H9 (cell line): ENCODE data around the gene KRTAP20-4. TPM values are rescaled to one million over a fixed set of nuclear protein-coding genes. Genes with fewer than 3 reads are reported as not detected.

Source experiments
- DNase-seq: peaks from one replicate; pipeline ENCODE4 v3.0.0-alpha.2; 2017
- H2AFZ ChIP-seq: one replicate; pipeline ENCODE4 v1.6.1; 2013; ENCODE audit warnings: mild to moderate bottlenecking, low read length, control low read depth, moderate library complexity
- H2AK5ac ChIP-seq: 2 replicates; pipeline ENCODE4 v1.6.1; 2013; ENCODE audit warnings: low read length, control low read depth, mixed read lengths; ENCODE audit not compliant: insufficient read length
- H2BK120ac ChIP-seq: one replicate; pipeline ENCODE4 v1.6.1; 2013; ENCODE audit warnings: low read depth, mild to moderate bottlenecking, low read length, control low read depth, inconsistent platforms; ENCODE audit not compliant: poor library complexity, severe bottlenecking
- H2BK12ac ChIP-seq: 2 replicates; pipeline ENCODE4 v1.6.1; 2013; ENCODE audit warnings: low read length, control low read depth, mixed read lengths, low read depth; ENCODE audit not compliant: insufficient read length
- H2BK15ac ChIP-seq: 2 replicates; pipeline ENCODE4 v1.6.1; 2013; ENCODE audit warnings: low read depth, low read length, control low read depth
- H2BK20ac ChIP-seq: one replicate; pipeline ENCODE4 v1.6.1; 2013; ENCODE audit warnings: low read depth, mild to moderate bottlenecking, low read length, control low read depth, inconsistent platforms; ENCODE audit not compliant: poor library complexity, severe bottlenecking
- H2BK5ac ChIP-seq: 2 replicates; pipeline ENCODE4 v1.6.1; 2013; ENCODE audit warnings: low read length, control low read depth, mixed read lengths; ENCODE audit not compliant: insufficient read length
- H3K14ac ChIP-seq: 2 replicates; pipeline ENCODE4 v1.6.1; 2013; ENCODE audit warnings: low read length, control low read depth; ENCODE audit not compliant: insufficient read depth
- H3K18ac ChIP-seq: 2 replicates; pipeline ENCODE4 v1.6.1; 2013; ENCODE audit warnings: low read depth, mild to moderate bottlenecking, mixed read lengths, low read length, control low read depth; ENCODE audit not compliant: insufficient read length
- H3K23ac ChIP-seq: 2 replicates; pipeline ENCODE4 v1.6.1; 2013; ENCODE audit warnings: low read length, control low read depth, mixed read lengths, low read depth; ENCODE audit not compliant: insufficient read length
- H3K23me2 ChIP-seq: 2 replicates; pipeline ENCODE4 v1.6.1; 2013; ENCODE audit warnings: low read depth, mild to moderate bottlenecking, mixed read lengths, low read length, control low read depth; ENCODE audit not compliant: insufficient read length, poor library complexity, severe bottlenecking
- H3K27ac ChIP-seq: 2 replicates; pipeline ENCODE4 v1.5.1; 2013; ENCODE audit warnings: low read length, control low read depth, mixed read lengths, low read depth; ENCODE audit not compliant: insufficient read length
- H3K27me3 ChIP-seq: 2 replicates; pipeline ENCODE4 v1.6.1; 2013; ENCODE audit warnings: low read length, control low read depth, inconsistent platforms; ENCODE audit not compliant: insufficient read depth
- H3K4ac ChIP-seq: 2 replicates; pipeline ENCODE4 v1.6.1; 2013; ENCODE audit warnings: low read depth, mild to moderate bottlenecking, control low read depth, inconsistent platforms, low read length, moderate library complexity
- H3K4me1 ChIP-seq: 2 replicates; pipeline ENCODE4 v1.6.1; 2013; ENCODE audit warnings: low read length, control low read depth, inconsistent platforms; ENCODE audit not compliant: insufficient read depth
- H3K4me2 ChIP-seq: 2 replicates; pipeline ENCODE4 v1.6.1; 2013; ENCODE audit warnings: low read length, control low read depth, mixed read lengths; ENCODE audit not compliant: insufficient read length, insufficient read depth
- H3K56ac ChIP-seq: 2 replicates; pipeline ENCODE4 v1.6.1; 2013; ENCODE audit warnings: low read depth, mild to moderate bottlenecking, mixed read lengths, low read length, control low read depth; ENCODE audit not compliant: insufficient read length
- H3K79me1 ChIP-seq: 2 replicates; pipeline ENCODE4 v1.6.1; 2013; ENCODE audit warnings: low read depth, mild to moderate bottlenecking, moderate library complexity, low read length, control low read depth, inconsistent platforms; ENCODE audit not compliant: insufficient read depth, poor library complexity, severe bottlenecking
- H3K79me2 ChIP-seq: 2 replicates; pipeline ENCODE4 v1.6.1; 2013; ENCODE audit warnings: low read length, control low read depth, inconsistent platforms; ENCODE audit not compliant: insufficient read depth
- H3K9ac ChIP-seq: 2 replicates; pipeline ENCODE4 v1.6.1; 2013; ENCODE audit warnings: low read length, control low read depth, mixed read lengths; ENCODE audit not compliant: insufficient read length; ENCODE audit errors: extremely low read depth
- H3K9me3 ChIP-seq: one replicate; pipeline ENCODE4 v1.6.1; 2013; ENCODE audit warnings: low read depth, low read length, inconsistent platforms; ENCODE audit not compliant: control insufficient read depth
- H3T11ph ChIP-seq: one replicate; pipeline ENCODE4 v1.6.1; 2013; ENCODE audit warnings: mild to moderate bottlenecking, low read length, control low read depth, inconsistent platforms
- H4K20me1 ChIP-seq: one replicate; pipeline ENCODE4 v1.6.1; 2013; ENCODE audit not compliant: control insufficient read depth, insufficient read length, insufficient read depth
- H4K5ac ChIP-seq: 2 replicates; pipeline ENCODE4 v1.6.1; 2013; ENCODE audit warnings: low read depth, mild to moderate bottlenecking, mixed read lengths, low read length, control low read depth; ENCODE audit not compliant: insufficient read length
- H4K8ac ChIP-seq: replicated peaks from 2 replicates; pipeline ENCODE4 v1.6.1; 2013; ENCODE audit warnings: low read length, control low read depth, mixed read lengths, low read depth; ENCODE audit not compliant: insufficient read length
- H4K91ac ChIP-seq: 2 replicates; pipeline ENCODE4 v1.6.1; 2013; ENCODE audit warnings: low read depth, mild to moderate bottlenecking, moderate library complexity, mixed read lengths, low read length, control low read depth; ENCODE audit not compliant: insufficient read length
- H3K27ac Mint-ChIP-seq, 3 experiments: 2 replicates in 2 of 3; 3 replicates in 1 of 3; pipeline ENCODE4 v1.8.0; 2020 to 2021; ENCODE audit warnings: mixed read lengths in 3 of 3, mild to moderate bottlenecking in 1 of 3, moderate library complexity in 1 of 3
- H3K27me3 Mint-ChIP-seq: 2 replicates; pipeline ENCODE4 v1.8.0; 2021; ENCODE audit warnings: low read depth, mild to moderate bottlenecking, moderate library complexity, mixed read lengths
- H3K36me3 Mint-ChIP-seq, 3 experiments: 2 replicates in 2 of 3; 3 replicates in 1 of 3; pipeline ENCODE4 v1.8.0; 2020 to 2021; ENCODE audit warnings: low read depth in 3 of 3, mixed read lengths in 3 of 3; ENCODE audit not compliant: insufficient read depth in 1 of 3
- H3K4me1 Mint-ChIP-seq, 2 experiments: 2 replicates each; pipeline ENCODE4 v1.8.0; 2020; ENCODE audit warnings: mixed read lengths in 2 of 2
- H3K4me3 Mint-ChIP-seq, 2 experiments: 2 replicates in 1 of 2; 3 replicates in 1 of 2; pipeline ENCODE4 v1.8.0; 2020 to 2021; ENCODE audit warnings: mild to moderate bottlenecking in 2 of 2, mixed read lengths in 2 of 2, moderate library complexity in 1 of 2
- H3K9me3 Mint-ChIP-seq, 2 experiments: 2 replicates in 1 of 2; 3 replicates in 1 of 2; pipeline ENCODE4 v1.8.0; 2020; ENCODE audit warnings: mild to moderate bottlenecking in 2 of 2, mixed read lengths in 2 of 2, moderate library complexity in 1 of 2
- WGBS: extraction: QIAGEN DNeasy Blood & Tissue Kit; methylation state at CpG from one replicate; pipeline ENCODE4 v1.1.7; 2013; ENCODE audit warnings: missing lambda C conversion rate, low lambda C conversion rate, mixed read lengths; ENCODE audit not compliant: insufficient read length; ENCODE audit errors: extremely low coverage; 5-methylcytosine and 5-hydroxymethylcytosine counted together
- total RNA-seq: library from RNA; stranded (reverse); gene quantifications from 2 replicates; pipeline ENCODE4 v1.2.1, GENCODE V29; 2021
- TF ChIP-seq, protein P1 (sequence below): fragments of 200-600 bp; sonication (generic); conservative IDR thresholded peaks from 3 replicates; pipeline ENCODE4 v1.8.0; 2021; ENCODE audit warnings: antibody characterized with exemption, mild to moderate bottlenecking

KRTAP20-4 gene
- total RNA-seq, 1 experiment from 2014 or later, result not detected

- no peak overlapping the region for H3K56ac ChIP-seq
- H4K91ac ChIP-seq, result no peak overlapping the region
- H2AK5ac ChIP-seq, result no peak overlapping the region
- peaks cover 13 to 42% of the 10 kb centered on the region in 2 experiments for H3K9me3 Mint-ChIP-seq
- H3T11ph ChIP-seq, result no peak overlapping the region
- H3K9ac ChIP-seq, result no peak overlapping the region
- no peak overlapping the region for H3K23ac ChIP-seq
- no CpG with 5 or more reads among the region's 4 CpGs for WGBS
- H2BK15ac ChIP-seq, result no peak overlapping the region
- no peak overlapping the region for H3K14ac ChIP-seq
- H4K20me1 ChIP-seq, result no peaks in the 10 kb centered on the region
- TF ChIP-seq, protein P1, sequence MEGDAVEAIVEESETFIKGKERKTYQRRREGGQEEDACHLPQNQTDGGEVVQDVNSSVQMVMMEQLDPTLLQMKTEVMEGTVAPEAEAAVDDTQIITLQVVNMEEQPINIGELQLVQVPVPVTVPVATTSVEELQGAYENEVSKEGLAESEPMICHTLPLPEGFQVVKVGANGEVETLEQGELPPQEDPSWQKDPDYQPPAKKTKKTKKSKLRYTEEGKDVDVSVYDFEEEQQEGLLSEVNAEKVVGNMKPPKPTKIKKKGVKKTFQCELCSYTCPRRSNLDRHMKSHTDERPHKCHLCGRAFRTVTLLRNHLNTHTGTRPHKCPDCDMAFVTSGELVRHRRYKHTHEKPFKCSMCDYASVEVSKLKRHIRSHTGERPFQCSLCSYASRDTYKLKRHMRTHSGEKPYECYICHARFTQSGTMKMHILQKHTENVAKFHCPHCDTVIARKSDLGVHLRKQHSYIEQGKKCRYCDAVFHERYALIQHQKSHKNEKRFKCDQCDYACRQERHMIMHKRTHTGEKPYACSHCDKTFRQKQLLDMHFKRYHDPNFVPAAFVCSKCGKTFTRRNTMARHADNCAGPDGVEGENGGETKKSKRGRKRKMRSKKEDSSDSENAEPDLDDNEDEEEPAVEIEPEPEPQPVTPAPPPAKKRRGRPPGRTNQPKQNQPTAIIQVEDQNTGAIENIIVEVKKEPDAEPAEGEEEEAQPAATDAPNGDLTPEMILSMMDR, result no peak
- no peak overlapping the region for H4K5ac ChIP-seq
- H3K27ac Mint-ChIP-seq, result no peak overlapping the region
- H3K4me1 ChIP-seq, result 0 out of 2 replicates have a peak, but pooled peaks cover 3% of the 10 kb centered on the region
- no peak overlapping the region for H3K4me3 Mint-ChIP-seq
- no peaks in the 10 kb centered on the region for H3K79me1 ChIP-seq
- peaks cover 2% of the 10 kb centered on the region for H3K27me3 Mint-ChIP-seq
- H3K4me1 Mint-ChIP-seq, result no peaks in the 10 kb centered on the region
- no peaks in the 10 kb centered on the region for H3K79me2 ChIP-seq
- no peak overlapping the region for H4K8ac ChIP-seq
- H3K9me3 ChIP-seq, result no peaks in the 10 kb centered on the region
- no peak overlapping the region for H2AFZ ChIP-seq
- H3K27me3 ChIP-seq, result no peaks in the 10 kb centered on the region
- H3K36me3 Mint-ChIP-seq, result peaks cover 6 to 22% (median 16%) of the 10 kb centered on the region in 3 experiments
- H3K23me2 ChIP-seq, result no peaks in the 10 kb centered on the region
- no peak overlapping the region for H3K18ac ChIP-seq
- no peak overlapping the region for H3K4me2 ChIP-seq
- no peak overlapping the region for H2BK12ac ChIP-seq
- no peak overlapping the region for H3K4ac ChIP-seq
- H2BK120ac ChIP-seq, result no peak overlapping the region
- no peak for DNase-seq
- H2BK20ac ChIP-seq, result no peak overlapping the region
- no peak overlapping the region for H2BK5ac ChIP-seq
- H3K27ac ChIP-seq, result no peak overlapping the region
Measured at GRCh38 chr21:30625449-30626165, 5.2 kb downstream of the KRTAP20-4 start.
